Endodermal cell (in vitro differentiated cells): Measurements from ENCODE around the gene PRSS8. TPM values are rescaled to one million over a fixed set of nuclear protein-coding genes. Genes with fewer than 3 reads are reported as not detected.

Experiments used
- DNase-seq: peaks from one replicate; pipeline ENCODE4 v3.0.0-alpha.2; 2017
- H3K27ac ChIP-seq: 2 replicates; pipeline ENCODE4 v1.5.1; 2013; ENCODE audit warnings: mild to moderate bottlenecking, low read depth, low read length, moderate library complexity
- H3K27me3 ChIP-seq: 2 replicates; pipeline ENCODE4 v1.6.1; 2013; ENCODE audit warnings: mild to moderate bottlenecking, low read length, moderate library complexity; ENCODE audit not compliant: insufficient read depth, control insufficient read depth, poor library complexity, severe bottlenecking
- H3K36me3 ChIP-seq: 2 replicates; pipeline ENCODE4 v1.7.0; 2013; ENCODE audit warnings: mild to moderate bottlenecking, low read length, moderate library complexity; ENCODE audit not compliant: control insufficient read depth, insufficient read depth
- H3K4me1 ChIP-seq: one replicate; pipeline ENCODE4 v1.7.0; 2013; ENCODE audit warnings: low read length; ENCODE audit not compliant: control insufficient read depth, insufficient read depth
- H3K4me3 ChIP-seq: 2 replicates; pipeline ENCODE4 v1.5.1; 2013; ENCODE audit warnings: mild to moderate bottlenecking, low read length, moderate library complexity
- H3K9ac ChIP-seq: 2 replicates; pipeline ENCODE4 v1.6.1; 2013; ENCODE audit warnings: mild to moderate bottlenecking, low read length, moderate library complexity; ENCODE audit not compliant: poor library complexity, severe bottlenecking; ENCODE audit errors: extremely low read depth
- H3K9me3 ChIP-seq: 2 replicates; pipeline ENCODE4 v1.6.1; 2013; ENCODE audit warnings: mild to moderate bottlenecking, low read length, moderate library complexity; ENCODE audit not compliant: control insufficient read depth
- H3K27ac Mint-ChIP-seq: 2 replicates; pipeline ENCODE4 v1.8.0; 2020; ENCODE audit warnings: mixed read lengths
- H3K27me3 Mint-ChIP-seq: 2 replicates; pipeline ENCODE4 v1.8.0; 2021; ENCODE audit warnings: mild to moderate bottlenecking, mixed read lengths; ENCODE audit not compliant: insufficient read depth
- H3K36me3 Mint-ChIP-seq: 2 replicates; pipeline ENCODE4 v1.8.0; 2020; ENCODE audit warnings: low read depth, mixed read lengths
- H3K4me1 Mint-ChIP-seq: 2 replicates; pipeline ENCODE4 v1.8.0; 2020; ENCODE audit warnings: mixed read lengths
- H3K4me3 Mint-ChIP-seq: 2 replicates; pipeline ENCODE4 v1.8.0; 2020; ENCODE audit warnings: mild to moderate bottlenecking, moderate library complexity, mixed read lengths
- H3K9me3 Mint-ChIP-seq: 2 replicates; pipeline ENCODE4 v1.8.0; 2020; ENCODE audit warnings: mild to moderate bottlenecking, mixed read lengths
- whole genome bisulfite sequencing, 2 experiments: methylation state at CpG; one replicate each; pipeline versions ENCODE4 v1.1.5 to v1.1.7; 2013; ENCODE audit warnings: missing lambda C conversion rate in 2 of 2, mixed read lengths in 1 of 2; ENCODE audit not compliant: insufficient coverage in 1 of 2, insufficient read length in 1 of 2; 5-methylcytosine and 5-hydroxymethylcytosine counted together
- total RNA-seq, 2 donors: library from RNA; stranded (reverse); fragmentation: NEBNext Ultra II Directional in 1 of 2; extraction: Animal tissue kit (Norgen Biotek cat#: 25700) in 1 of 2; gene quantifications; 2 replicates in 1 of 2; 3 replicates in 1 of 2; pipeline ENCODE4 v1.2.1, GENCODE V29; 2021
- TF ChIP-seq, protein P1 (sequence below): fragments of 200-600 bp; sonication (generic); conservative IDR thresholded peaks from 2 replicates; pipeline ENCODE4 v1.5.0; 2021; ENCODE audit warnings: antibody characterized with exemption, mild to moderate bottlenecking

PRSS8 gene
- total RNA-seq, 2 donors from 2014 or later = 79.7 to 80.1 TPM

DNA sequence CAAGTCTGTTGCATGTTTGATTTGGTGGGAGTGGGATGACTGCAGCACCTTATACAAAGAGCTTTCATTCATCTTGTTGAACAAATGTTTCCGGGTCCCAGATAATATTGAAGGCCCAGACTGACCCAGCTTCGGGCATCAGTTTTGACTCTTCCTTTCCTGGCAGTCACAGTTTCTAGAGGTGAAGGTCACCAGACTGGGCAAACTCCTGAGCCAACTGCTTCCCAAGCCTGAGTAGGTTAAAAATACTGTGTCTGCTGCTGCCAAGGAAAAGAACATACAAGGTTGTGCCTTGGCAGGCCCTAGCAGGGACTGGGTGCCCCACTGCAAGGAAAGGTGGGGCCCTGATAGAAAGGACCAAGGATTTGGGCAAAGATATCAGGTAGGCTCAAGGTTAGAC, 22.8 kb downstream of the PRSS8 start:
- H3K4me1 ChIP-seq = no peaks in the 10 kb centered on the region
- no peak for DNase-seq
- peaks cover 33% of the 10 kb centered on the region for H3K36me3 ChIP-seq
- no peak overlapping the region for H3K4me3 Mint-ChIP-seq
- no peak overlapping the region for H3K27ac Mint-ChIP-seq
- no peaks in the 10 kb centered on the region for H3K27me3 ChIP-seq
- TF ChIP-seq, protein P1, sequence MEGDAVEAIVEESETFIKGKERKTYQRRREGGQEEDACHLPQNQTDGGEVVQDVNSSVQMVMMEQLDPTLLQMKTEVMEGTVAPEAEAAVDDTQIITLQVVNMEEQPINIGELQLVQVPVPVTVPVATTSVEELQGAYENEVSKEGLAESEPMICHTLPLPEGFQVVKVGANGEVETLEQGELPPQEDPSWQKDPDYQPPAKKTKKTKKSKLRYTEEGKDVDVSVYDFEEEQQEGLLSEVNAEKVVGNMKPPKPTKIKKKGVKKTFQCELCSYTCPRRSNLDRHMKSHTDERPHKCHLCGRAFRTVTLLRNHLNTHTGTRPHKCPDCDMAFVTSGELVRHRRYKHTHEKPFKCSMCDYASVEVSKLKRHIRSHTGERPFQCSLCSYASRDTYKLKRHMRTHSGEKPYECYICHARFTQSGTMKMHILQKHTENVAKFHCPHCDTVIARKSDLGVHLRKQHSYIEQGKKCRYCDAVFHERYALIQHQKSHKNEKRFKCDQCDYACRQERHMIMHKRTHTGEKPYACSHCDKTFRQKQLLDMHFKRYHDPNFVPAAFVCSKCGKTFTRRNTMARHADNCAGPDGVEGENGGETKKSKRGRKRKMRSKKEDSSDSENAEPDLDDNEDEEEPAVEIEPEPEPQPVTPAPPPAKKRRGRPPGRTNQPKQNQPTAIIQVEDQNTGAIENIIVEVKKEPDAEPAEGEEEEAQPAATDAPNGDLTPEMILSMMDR = no peak
- no peak overlapping the region for H3K9ac ChIP-seq
- H3K9me3 Mint-ChIP-seq = no peaks in the 10 kb centered on the region
- H3K36me3 Mint-ChIP-seq = peaks cover 34% of the 10 kb centered on the region
- H3K4me3 ChIP-seq = no peak overlapping the region
- 83 to 95% methylated on average over 2 of the region's 2 CpGs for WGBS, 2 experiments
- no peaks in the 10 kb centered on the region for H3K27me3 Mint-ChIP-seq
- no peaks in the 10 kb centered on the region for H3K9me3 ChIP-seq
- H3K27ac ChIP-seq = no peak overlapping the region
- H3K4me1 Mint-ChIP-seq = no peaks in the 10 kb centered on the region

GRCh38 chr16:31111881-31112466, 23.6 kb downstream of the PRSS8 start:
- Mint-ChIP-seq H3K27me3 (no peaks in the 10 kb centered on the region), H3K9me3 (no peaks in the 10 kb centered on the region), H3K36me3 (peaks cover 34% of the 10 kb centered on the region), H3K27ac (no peak overlapping the region), H3K4me1 (no peaks in the 10 kb centered on the region), H3K4me3 (no peak overlapping the region)
- H3K9ac ChIP-seq = no peak overlapping the region
- peaks cover 33% of the 10 kb centered on the region for H3K36me3 ChIP-seq
- H3K9me3 ChIP-seq = no peaks in the 10 kb centered on the region
- whole genome bisulfite sequencing, 2 experiments = 93 to 96% methylated on average over 8 to 23 of the region's 23 CpGs
- TF ChIP-seq, protein P1 = no peak
- no peaks in the 10 kb centered on the region for H3K4me1 ChIP-seq
- no peak for DNase-seq
- no peak overlapping the region for H3K27ac ChIP-seq
- H3K4me3 ChIP-seq = no peak overlapping the region
- H3K27me3 ChIP-seq = no peaks in the 10 kb centered on the region

GRCh38 chr16:31110106-31111034, 25.2 kb downstream of the PRSS8 start:
- Mint-ChIP-seq H3K9me3 (peaks cover 1% of the 10 kb centered on the region), H3K27ac (no peak overlapping the region), H3K4me3 (peak overlapping the region; percentile 57), H3K27me3 (no peaks in the 10 kb centered on the region), H3K4me1 (no peaks in the 10 kb centered on the region), H3K36me3 (peaks cover 32% of the 10 kb centered on the region)
- Histone ChIP-seq H3K36me3 (peaks cover 33% of the 10 kb centered on the region), H3K4me3 (no peak overlapping the region), H3K9me3 (no peaks in the 10 kb centered on the region), H3K27ac (no peak overlapping the region), H3K9ac (no peak overlapping the region), H3K27me3 (no peaks in the 10 kb centered on the region), H3K4me1 (no peaks in the 10 kb centered on the region)
- DNase-seq = no peak
- 94 to 97% methylated on average over 20 to 26 of the region's 26 CpGs for WGBS, 2 experiments
- TF ChIP-seq, protein P1 = no peak
